Neural cell (in vitro differentiated cells): Measurements from ENCODE around the gene POU6F2. TPM values are rescaled to one million over a fixed set of nuclear protein-coding genes. Genes with fewer than 3 reads are reported as not detected.

Experiments used
- H2AFZ ChIP-seq: fragments of 200-600, 300-800 bp; sonication (generic), shearing (Covaris generic); 2 replicates; pipeline ENCODE4 v1.6.0; 2014; ENCODE audit warnings: low read depth, mild to moderate bottlenecking, antibody characterized with exemption, low read length, moderate library complexity
- H3F3A ChIP-seq: fragments of 200-600 bp; shearing (Covaris generic); 2 replicates; pipeline ENCODE4 v1.6.1; 2016; ENCODE audit warnings: mild to moderate bottlenecking, moderate library complexity, mixed read lengths, antibody characterized with exemption, low read length; ENCODE audit not compliant: insufficient read depth, poor library complexity, severe bottlenecking
- H3K27ac ChIP-seq: fragments of 200-600, 300-800 bp; sonication (generic), shearing (Covaris generic); 2 replicates; pipeline ENCODE4 v1.5.1; 2014; ENCODE audit warnings: mild to moderate bottlenecking, low read length, moderate library complexity
- H3K27me3 ChIP-seq: fragments of 300-800, 200-600 bp; sonication (generic), shearing (Covaris generic); 2 replicates; pipeline ENCODE4 v1.6.0; 2014; ENCODE audit warnings: mild to moderate bottlenecking, low read depth, low read length, moderate library complexity; ENCODE audit not compliant: insufficient read depth
- H3K36me3 ChIP-seq: fragments of 300-800, 200-600 bp; sonication (generic), shearing (Covaris generic); 2 replicates; pipeline ENCODE4 v1.5.1; 2014; ENCODE audit warnings: mild to moderate bottlenecking, antibody characterized with exemption, low read length, moderate library complexity; ENCODE audit not compliant: insufficient read depth
- H3K4me2 ChIP-seq: fragments of 300-800, 200-600 bp; sonication (generic), shearing (Covaris generic); 2 replicates; pipeline ENCODE4 v1.6.0; 2014; ENCODE audit warnings: mild to moderate bottlenecking, low read length
- H3K4me3 ChIP-seq: fragments of 300-800, 200-600 bp; sonication (generic), shearing (Covaris generic); 2 replicates; pipeline ENCODE4 v1.5.1; 2014; ENCODE audit warnings: mild to moderate bottlenecking, low read length, moderate library complexity
- H3K79me2 ChIP-seq: fragments of 200-600 bp; shearing (Covaris generic); replicated peaks from 2 replicates; pipeline ENCODE4 v1.6.0; 2014; ENCODE audit warnings: mild to moderate bottlenecking, low read length, moderate library complexity; ENCODE audit not compliant: insufficient read depth
- H3K9ac ChIP-seq: fragments of 300-800, 200-600 bp; sonication (generic), shearing (Covaris generic); 2 replicates; pipeline ENCODE4 v1.6.1; 2016; ENCODE audit warnings: mild to moderate bottlenecking, low read length, mixed read lengths
- H3K9me2 ChIP-seq: fragments of 200-600 bp; shearing (Covaris generic); 2 replicates; pipeline ENCODE4 v1.6.1; 2016; ENCODE audit warnings: mild to moderate bottlenecking, low read length, mixed read lengths; ENCODE audit not compliant: insufficient read depth
- H3K9me3 ChIP-seq: fragments of 200-600, 300-800 bp; sonication (generic), shearing (Covaris generic); 2 replicates; pipeline ENCODE4 v1.6.1; 2016; ENCODE audit warnings: mild to moderate bottlenecking, mixed run types, low read length, moderate library complexity, mixed read lengths
- H4K20me1 ChIP-seq: fragments of 200-600 bp; shearing (Covaris generic); 2 replicates; pipeline ENCODE4 v1.6.1; 2016; ENCODE audit warnings: mild to moderate bottlenecking, mixed run types; ENCODE audit not compliant: insufficient read depth
- CTCF ChIP-seq: fragments of 450-650 bp; IDR thresholded peaks from 2 replicates; pipeline ENCODE4 v1.5.1; 2014; ENCODE audit warnings: antibody characterized with exemption, mild to moderate bottlenecking, moderate library complexity; ENCODE audit not compliant: poor library complexity, severe bottlenecking
- EP300 ChIP-seq: fragments of 450-650 bp; conservative IDR thresholded peaks from 2 replicates; pipeline ENCODE4 v1.6.1; 2014; ENCODE audit warnings: antibody characterized with exemption, mild to moderate bottlenecking, moderate library complexity; ENCODE audit not compliant: poor library complexity, severe bottlenecking
- EZH2 ChIP-seq: fragments of 200-600, 300-800 bp; shearing (Covaris generic), sonication (generic); IDR thresholded peaks from 2 replicates; pipeline ENCODE4 v1.6.1; 2014; ENCODE audit warnings: antibody characterized with exemption, low read length, borderline replicate concordance, mild to moderate bottlenecking; ENCODE audit not compliant: insufficient read depth, poor library complexity, severe bottlenecking
- MXI1 ChIP-seq: fragments of 450-650 bp; conservative IDR thresholded peaks from 2 replicates; pipeline ENCODE4 v1.6.1; 2014; ENCODE audit warnings: antibody characterized with exemption, mild to moderate bottlenecking; ENCODE audit not compliant: poor library complexity, severe bottlenecking
- POLR2AphosphoS5 ChIP-seq: IDR thresholded peaks from 2 replicates; pipeline ENCODE4 v1.6.1; 2012
- RAD21 ChIP-seq: fragments of 450-650 bp; conservative IDR thresholded peaks from 2 replicates; pipeline ENCODE4 v1.6.1; 2014; ENCODE audit warnings: antibody characterized with exemption, mild to moderate bottlenecking, moderate library complexity
- REST ChIP-seq: IDR thresholded peaks from 2 replicates; pipeline ENCODE4 v1.6.1; 2012; ENCODE audit warnings: borderline replicate concordance
- SMC3 ChIP-seq: fragments of 450-650 bp; conservative IDR thresholded peaks from 2 replicates; pipeline ENCODE4 v1.6.1; 2014; ENCODE audit warnings: antibody characterized with exemption, mild to moderate bottlenecking, moderate library complexity; ENCODE audit not compliant: poor library complexity
- TAF1 ChIP-seq: IDR thresholded peaks from 2 replicates; pipeline ENCODE4 v1.6.1; 2012; ENCODE audit warnings: low read depth
- polyA plus RNA-seq: library from polyadenylated mRNA; depleted of rRNA; stranded (reverse); fragments of >200 nt; gene quantifications from 2 replicates; pipeline ENCODE4 v1.2.3, GENCODE V29; 2014

Gene POU6F2
- polyA plus RNA-seq, 1 donor from 2014 or later: 2.8 TPM

- Histone ChIP-seq H3K4me3 (no peak overlapping the region), H3K9me3 (no peaks in the 10 kb centered on the region), H3K36me3 (no peaks in the 10 kb centered on the region), H4K20me1 (no peaks in the 10 kb centered on the region), H3K79me2 (no peaks in the 10 kb centered on the region), H3K9ac (no peak overlapping the region), H3F3A (no peaks in the 10 kb centered on the region), H2AFZ (no peak overlapping the region), H3K27me3 (no peaks in the 10 kb centered on the region), H3K27ac (no peak overlapping the region), H3K4me2 (no peak overlapping the region), H3K9me2 (no peaks in the 10 kb centered on the region)
- TF ChIP-seq EZH2 (no peak), SMC3 (no peak), CTCF (no peak), EP300 (no peak), MXI1 (no peak), TAF1 (no peak), RAD21 (no peak)
Measured at GRCh38 chr7:39091774-39092173, 114.1 kb downstream of the POU6F2 start.

- Histone ChIP-seq H3K36me3 (no peaks in the 10 kb centered on the region), H3K9ac (no peak overlapping the region), H3K79me2 (no peaks in the 10 kb centered on the region), H3F3A (no peaks in the 10 kb centered on the region), H3K27me3 (no peaks in the 10 kb centered on the region), H2AFZ (no peak overlapping the region), H3K4me2 (no peak overlapping the region), H3K9me3 (no peaks in the 10 kb centered on the region), H3K9me2 (no peaks in the 10 kb centered on the region), H3K4me3 (no peak overlapping the region), H4K20me1 (no peaks in the 10 kb centered on the region), H3K27ac (no peak overlapping the region)
- TF ChIP-seq POLR2AphosphoS5 (no peak), MXI1 (no peak), EZH2 (no peak), EP300 (no peak), TAF1 (no peak), SMC3 (no peak)
Measured at GRCh38 chr7:39094731-39095130, 117.0 kb downstream of the POU6F2 start.

- no peaks in the 10 kb centered on the region for H3K9me2 ChIP-seq
- no peaks in the 10 kb centered on the region for H3K9me3 ChIP-seq
- H3K79me2 ChIP-seq: no peaks in the 10 kb centered on the region
- H3F3A ChIP-seq: no peaks in the 10 kb centered on the region
- H3K27ac ChIP-seq: peak overlapping the region; percentile 68
- no peaks in the 10 kb centered on the region for H4K20me1 ChIP-seq
- H3K27me3 ChIP-seq: no peaks in the 10 kb centered on the region
- H3K36me3 ChIP-seq: no peaks in the 10 kb centered on the region
- H3K9ac ChIP-seq: peak overlapping the region; percentile 27
- TF ChIP-seq EP300: peak; percentile 98
- peak; percentile 24 for TF ChIP-seq SMC3
- no peak for TF ChIP-seq TAF1
- TF ChIP-seq MXI1: no peak
- TF ChIP-seq EZH2: no peak
- no peak for TF ChIP-seq CTCF
- peak; percentile 78 for TF ChIP-seq POLR2AphosphoS5
- peak; percentile 29 for TF ChIP-seq REST
- peak; percentile 13 for TF ChIP-seq RAD21
- peak overlapping the region; percentile 81 for H3K4me2 ChIP-seq
- H2AFZ ChIP-seq: no peak overlapping the region
- H3K4me3 ChIP-seq: peak overlapping the region; percentile 41
Measured at GRCh38 chr7:39095875-39096619, 118.3 kb downstream of the POU6F2 start.
